ENCODE data around the gene ORAI3. TPM values are rescaled to one million over a fixed set of nuclear protein-coding genes. Genes with fewer than 3 reads are reported as not detected.

ORAI3 gene
- total and polyA plus RNA-seq, 2 experiments from 2014 or later: 31.6 to 36.1 TPM

DNA sequence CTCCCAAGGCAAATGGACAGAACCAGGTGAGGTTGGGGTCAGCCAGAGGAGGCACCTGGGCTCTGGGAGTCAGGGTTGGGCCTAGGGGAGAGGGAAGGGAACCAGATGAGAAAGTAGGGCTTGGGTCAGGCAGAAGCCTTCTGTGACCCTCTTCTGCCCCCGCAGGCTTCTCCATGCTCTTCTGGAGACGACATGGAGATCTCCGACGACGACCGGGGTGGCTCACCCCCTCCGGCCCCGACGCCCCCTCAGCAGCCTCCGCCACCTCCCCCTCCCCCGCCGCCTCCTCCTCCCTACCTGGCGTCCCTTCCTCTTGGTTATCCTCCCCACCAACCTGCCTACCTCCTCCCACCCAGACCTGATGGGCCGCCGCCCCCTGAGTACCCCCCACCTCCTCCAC is 16.6 kb downstream of the ORAI3 start:
- WGBS, 2 experiments (ENCODE audit: low coverage in 1 of 2, low lambda C conversion rate in 2 of 2, missing lambda C conversion rate in 2 of 2): 73 to 86% methylated on average over 6 to 15 of the region's 15 CpGs
- H2AFZ ChIP-seq: no peak overlapping the region
- H3K4me3 ChIP-seq: no peak overlapping the region
- H3K79me2 ChIP-seq (ENCODE audit: insufficient read depth): peaks cover 26% of the 10 kb centered on the region
- no peak overlapping the region for H3K4me2 ChIP-seq (ENCODE audit: unreplicated experiment)
- no peaks in the 10 kb centered on the region for H3K4me1 ChIP-seq (ENCODE audit: insufficient read depth)
- no peak overlapping the region for H3K9ac ChIP-seq
- no peak overlapping the region for H3K27ac ChIP-seq
- DNase-seq: no peak
- no peaks in the 10 kb centered on the region for H3F3A ChIP-seq (ENCODE audit: insufficient read depth)
- TF ChIP-seq EZH2phosphoT487 (IDR thresholded peaks at IDR 0.05; ENCODE audit: insufficient read depth, low read depth) (no peak), EZH2 (IDR thresholded peaks at IDR 0.05; ENCODE audit: insufficient read depth, poor library complexity, severe bottlenecking) (no peak)
- no peaks in the 10 kb centered on the region for H3K9me2 ChIP-seq (ENCODE audit: insufficient read depth)
- no peaks in the 10 kb centered on the region for H4K20me1 ChIP-seq (ENCODE audit: insufficient read depth)
- no peaks in the 10 kb centered on the region for H3K27me3 ChIP-seq (replicated peaks; ENCODE audit: insufficient read depth)
- H3K36me3 ChIP-seq (ENCODE audit: low read depth): peaks cover 27% of the 10 kb centered on the region; the same call in 1 of the 2 replicates
- H3K9me3 ChIP-seq (ENCODE audit: low read depth): no peaks in the 10 kb centered on the region
- in situ Hi-C loops (cut with MboI): loop anchor here (25.0 kb wide), 2 partner anchors 747 to 922 kb away; a partner anchor contains a TSS

DNA sequence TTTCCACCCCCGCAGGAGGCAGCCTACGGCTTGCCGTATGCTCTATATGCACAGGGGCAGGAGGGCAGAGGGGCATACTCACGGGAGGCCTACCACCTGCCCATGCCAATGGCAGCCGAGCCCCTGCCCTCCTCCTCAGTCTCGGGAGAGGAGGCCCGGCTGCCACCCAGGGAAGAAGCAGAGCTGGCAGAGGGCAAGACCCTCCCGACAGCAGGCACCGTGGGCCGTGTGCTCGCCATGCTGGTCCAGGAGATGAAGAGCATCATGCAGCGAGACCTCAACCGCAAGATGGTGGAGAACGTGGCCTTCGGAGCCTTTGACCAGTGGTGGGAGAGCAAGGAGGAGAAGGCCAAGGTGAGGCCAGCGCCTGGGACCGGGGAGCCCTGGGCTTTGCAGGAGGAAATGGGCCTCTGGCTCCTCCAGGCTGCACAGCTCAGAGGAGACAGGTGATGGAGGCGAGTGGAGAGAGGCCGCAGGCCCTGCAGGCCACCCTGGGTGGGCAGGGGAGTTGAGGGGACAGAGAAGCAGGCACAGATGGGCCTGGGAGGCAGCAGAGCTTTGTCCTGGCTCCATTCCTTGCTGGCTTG is 17.3 kb downstream of the ORAI3 start:
- H2AFZ ChIP-seq: no peak overlapping the region
- no peak for DNase-seq
- no peak overlapping the region for H3K27ac ChIP-seq
- H3K4me2 ChIP-seq (ENCODE audit: unreplicated experiment): no peak overlapping the region
- H3K27me3 ChIP-seq (replicated peaks; ENCODE audit: insufficient read depth): no peaks in the 10 kb centered on the region
- H3K9me3 ChIP-seq (ENCODE audit: low read depth): no peaks in the 10 kb centered on the region
- H3K9ac ChIP-seq: no peak overlapping the region
- no peaks in the 10 kb centered on the region for H4K20me1 ChIP-seq (ENCODE audit: insufficient read depth)
- no peak for TF ChIP-seq EZH2 (IDR thresholded peaks at IDR 0.05; ENCODE audit: insufficient read depth, poor library complexity, severe bottlenecking)
- no peak for TF ChIP-seq EZH2phosphoT487 (IDR thresholded peaks at IDR 0.05; ENCODE audit: insufficient read depth, low read depth)
- 93% methylated on average over 19 of the region's 19 CpGs for WGBS, 2 experiments (ENCODE audit: low coverage in 1 of 2, low lambda C conversion rate in 2 of 2, missing lambda C conversion rate in 2 of 2)
- peaks cover 20% of the 10 kb centered on the region for H3K79me2 ChIP-seq (ENCODE audit: insufficient read depth)
- in situ Hi-C loops (cut with MboI): loop anchor here (25.0 kb wide), 2 partner anchors 746 to 921 kb away; a partner anchor contains a TSS
- H3K9me2 ChIP-seq (ENCODE audit: insufficient read depth): no peaks in the 10 kb centered on the region
- peaks cover 33% of the 10 kb centered on the region; the same call in 1 of the 2 replicates for H3K36me3 ChIP-seq (ENCODE audit: low read depth)
- no peak overlapping the region for H3K4me3 ChIP-seq
- H3K4me1 ChIP-seq (ENCODE audit: insufficient read depth): no peaks in the 10 kb centered on the region
- no peaks in the 10 kb centered on the region for H3F3A ChIP-seq (ENCODE audit: insufficient read depth)

DNA sequence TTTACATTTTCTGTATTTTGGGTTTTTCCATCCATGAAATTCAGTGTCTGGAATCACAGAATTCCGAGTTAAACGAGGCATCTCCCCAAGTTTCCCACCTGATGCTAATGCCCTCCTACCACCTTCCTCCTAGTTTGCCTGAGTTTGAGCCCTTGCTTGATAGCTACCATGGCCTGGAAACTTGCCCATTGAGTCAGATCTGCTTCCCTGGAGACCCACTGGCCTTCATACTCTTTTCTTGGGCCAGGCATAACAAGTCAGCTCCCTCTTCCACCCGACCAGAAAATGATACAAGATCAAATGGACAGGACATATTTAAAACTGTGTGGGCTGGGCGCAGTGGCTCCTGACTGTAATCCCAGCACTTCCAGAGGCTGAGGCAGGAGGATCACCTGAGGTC is 18.9 kb downstream of the ORAI3 start:
- Histone ChIP-seq H3K4me3 (no peak overlapping the region), H3K9ac (no peak overlapping the region), H3K79me2 (ENCODE audit: insufficient read depth) (peaks cover 3% of the 10 kb centered on the region), H3K4me1 (ENCODE audit: insufficient read depth) (no peaks in the 10 kb centered on the region), H3F3A (ENCODE audit: insufficient read depth) (no peaks in the 10 kb centered on the region), H3K27me3 (replicated peaks; ENCODE audit: insufficient read depth) (no peaks in the 10 kb centered on the region), H3K36me3 (ENCODE audit: low read depth) (peaks cover 28% of the 10 kb centered on the region), H3K9me2 (ENCODE audit: insufficient read depth) (no peaks in the 10 kb centered on the region), H3K4me2 (ENCODE audit: unreplicated experiment) (no peak overlapping the region), H4K20me1 (ENCODE audit: insufficient read depth) (no peaks in the 10 kb centered on the region), H2AFZ (no peak overlapping the region), H3K9me3 (ENCODE audit: low read depth) (no peaks in the 10 kb centered on the region), H3K27ac (no peak overlapping the region)
- in situ Hi-C loops (cut with MboI): loop anchor here (25.0 kb wide), 2 partner anchors 745 to 920 kb away; a partner anchor contains a TSS
- WGBS, 2 experiments (ENCODE audit: low coverage in 1 of 2, low lambda C conversion rate in 2 of 2, missing lambda C conversion rate in 2 of 2): 95 to 96% methylated on average over 4 of the region's 4 CpGs
- TF ChIP-seq EZH2 (IDR thresholded peaks at IDR 0.05; ENCODE audit: insufficient read depth, poor library complexity, severe bottlenecking) (no peak), EZH2phosphoT487 (IDR thresholded peaks at IDR 0.05; ENCODE audit: insufficient read depth, low read depth) (no peak)
- no peak for DNase-seq

DNA sequence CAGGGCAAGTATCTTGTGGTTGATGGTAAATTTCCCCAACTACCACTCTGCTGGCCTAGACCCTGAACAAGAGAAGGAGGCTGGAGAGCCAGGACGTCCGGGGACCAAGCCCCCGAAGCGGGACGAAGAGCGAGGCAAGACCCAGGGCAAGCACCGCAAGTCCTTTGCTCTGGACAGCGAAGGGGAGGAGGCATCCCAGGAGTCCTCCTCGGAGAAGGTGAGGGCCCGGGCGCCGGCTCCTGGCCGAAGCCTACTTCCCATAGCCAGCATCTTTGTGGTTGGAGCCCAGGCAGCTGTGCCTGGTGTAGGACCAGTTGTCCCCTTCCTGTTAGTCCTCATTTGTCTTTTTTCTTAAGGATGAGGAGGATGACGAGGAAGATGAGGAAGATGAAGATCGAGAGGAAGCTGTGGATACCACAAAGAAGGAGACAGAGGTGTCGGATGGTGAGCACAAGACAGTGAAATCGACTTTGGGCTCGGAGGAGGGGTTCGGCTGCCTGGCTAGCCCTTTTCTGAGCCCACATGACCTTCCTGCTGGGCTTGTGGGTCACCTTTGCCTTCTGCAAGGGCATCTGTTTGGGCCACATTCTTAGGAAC is 20.5 kb downstream of the ORAI3 start:
- H3K36me3 ChIP-seq (ENCODE audit: low read depth): peaks cover 19% of the 10 kb centered on the region
- in situ Hi-C loops (cut with MboI): loop anchor here (25.0 kb wide), 2 partner anchors 743 to 918 kb away; a partner anchor contains a TSS
- no peak for TF ChIP-seq EZH2phosphoT487 (IDR thresholded peaks at IDR 0.05; ENCODE audit: insufficient read depth, low read depth)
- TF ChIP-seq EZH2 (IDR thresholded peaks at IDR 0.05; ENCODE audit: insufficient read depth, poor library complexity, severe bottlenecking): no peak

More for the DNA sequence above, 20.5 kb downstream of the ORAI3 start:
- Histone ChIP-seq H3K9me3 (ENCODE audit: low read depth) (no peaks in the 10 kb centered on the region), H3K4me3 (no peak overlapping the region), H3K27me3 (replicated peaks; ENCODE audit: insufficient read depth) (no peaks in the 10 kb centered on the region), H3F3A (ENCODE audit: insufficient read depth) (no peaks in the 10 kb centered on the region), H3K27ac (no peak overlapping the region), H3K9me2 (ENCODE audit: insufficient read depth) (no peaks in the 10 kb centered on the region), H2AFZ (no peak overlapping the region), H4K20me1 (ENCODE audit: insufficient read depth) (no peaks in the 10 kb centered on the region), H3K4me1 (ENCODE audit: insufficient read depth) (no peaks in the 10 kb centered on the region), H3K9ac (no peak overlapping the region), H3K79me2 (ENCODE audit: insufficient read depth) (no peaks in the 10 kb centered on the region), H3K4me2 (ENCODE audit: unreplicated experiment) (no peak overlapping the region)
- 94 to 96% methylated on average over 19 of the region's 19 CpGs for WGBS, 2 experiments (ENCODE audit: low coverage in 1 of 2, low lambda C conversion rate in 2 of 2, missing lambda C conversion rate in 2 of 2)
- no peak for DNase-seq

All from GM23248 (cell line).